HL-60/S4 treated with retinoic acid at 250 ng/mL for 4 days and 3 days (cell line): Measurements from ENCODE around the gene SLC25A21.

Experiments used
- in situ Hi-C: fragments of 300-500 bp; cut with MboI; formaldehyde crosslinking; loops from 2 replicates; pipeline ENCODE4 v1.7.0; 2022; ENCODE audit warnings: low sequenced_read_pairs

Gene SLC25A21

DNA sequence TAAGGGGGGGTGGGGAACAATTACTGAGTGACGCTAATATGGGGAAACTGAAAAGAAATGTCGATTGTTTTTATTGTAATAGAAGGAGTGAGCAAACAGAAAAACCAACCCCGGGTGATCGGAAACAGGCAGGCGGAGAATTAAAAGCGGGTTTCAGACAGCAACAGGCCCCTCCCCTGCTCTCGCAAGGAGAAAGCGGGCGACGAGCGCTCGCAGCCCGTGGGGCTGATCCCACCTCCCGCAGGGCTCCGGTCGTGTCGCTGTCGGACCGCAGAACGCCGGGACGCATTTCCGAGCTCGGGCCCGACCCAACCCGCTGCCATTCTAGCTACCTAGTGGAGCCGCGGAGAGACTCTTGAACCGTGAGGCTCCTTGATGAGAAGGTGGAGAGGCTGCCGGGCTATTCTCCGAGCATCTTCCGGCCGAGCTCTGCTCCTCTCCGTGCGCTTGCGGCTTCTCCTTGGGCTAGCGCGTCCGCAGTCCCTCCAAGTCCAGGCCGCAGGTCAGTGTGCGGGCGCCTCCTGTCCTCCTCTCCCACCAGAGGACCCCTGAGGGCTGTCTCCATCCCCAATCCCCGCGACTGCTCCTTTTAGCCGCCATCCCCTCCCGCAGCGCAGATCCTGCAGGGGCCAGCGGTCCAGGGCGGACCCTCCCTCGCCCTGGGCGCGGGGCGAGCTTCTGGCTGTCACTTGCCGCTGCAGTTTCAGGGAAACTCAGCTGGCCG is 514.8 kb downstream of the SLC25A21 start:
- in situ Hi-C loops, result no loop called here

DNA sequence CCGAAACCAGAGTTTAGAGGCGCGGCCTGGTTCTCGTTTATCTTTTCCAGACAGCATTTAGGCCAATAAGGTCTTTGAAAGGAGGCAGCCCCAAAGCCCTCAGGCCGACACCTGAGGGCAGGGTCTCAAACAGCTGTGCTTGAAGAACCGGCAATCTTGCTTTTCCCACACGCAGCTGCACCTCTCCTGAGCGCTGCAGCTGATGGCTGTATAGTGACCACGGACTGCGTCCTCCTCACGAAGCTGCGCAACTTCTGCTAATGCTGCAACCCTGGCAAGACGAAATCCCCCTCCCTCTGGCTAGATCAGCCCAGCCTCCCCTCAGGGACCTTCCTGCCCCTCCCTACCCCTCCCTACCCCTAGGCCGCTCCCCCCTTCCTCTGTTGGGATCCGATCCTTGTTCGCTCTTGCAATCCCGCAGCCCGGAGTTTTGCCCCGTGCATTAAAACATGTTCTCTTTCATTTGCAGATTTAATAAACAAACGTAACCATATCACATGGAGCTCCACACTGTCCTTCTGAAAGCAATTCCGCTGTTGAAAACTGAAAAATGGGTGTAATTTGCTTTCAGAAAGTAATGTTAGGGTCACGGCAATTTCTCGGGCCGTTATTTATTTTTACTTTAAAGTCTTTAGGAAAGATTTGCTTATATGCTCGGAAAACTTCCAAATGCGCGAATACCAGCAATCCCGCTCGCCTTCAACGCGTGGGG is 515.6 kb downstream of the SLC25A21 start:
- in situ Hi-C loops, result no loop called here

GRCh38 chr14:36655963-36656686 is 516.3 kb downstream of the SLC25A21 start:
- in situ Hi-C loops, result no loop called here

- in situ Hi-C loops, result no loop called here
These were observed 516.8 kb downstream of the SLC25A21 start for GRCh38 chr14:36655571-36655962.

GRCh38 chr14:36654794-36655381 is 517.5 kb downstream of the SLC25A21 start:
- in situ Hi-C loops, result no loop called here

DNA sequence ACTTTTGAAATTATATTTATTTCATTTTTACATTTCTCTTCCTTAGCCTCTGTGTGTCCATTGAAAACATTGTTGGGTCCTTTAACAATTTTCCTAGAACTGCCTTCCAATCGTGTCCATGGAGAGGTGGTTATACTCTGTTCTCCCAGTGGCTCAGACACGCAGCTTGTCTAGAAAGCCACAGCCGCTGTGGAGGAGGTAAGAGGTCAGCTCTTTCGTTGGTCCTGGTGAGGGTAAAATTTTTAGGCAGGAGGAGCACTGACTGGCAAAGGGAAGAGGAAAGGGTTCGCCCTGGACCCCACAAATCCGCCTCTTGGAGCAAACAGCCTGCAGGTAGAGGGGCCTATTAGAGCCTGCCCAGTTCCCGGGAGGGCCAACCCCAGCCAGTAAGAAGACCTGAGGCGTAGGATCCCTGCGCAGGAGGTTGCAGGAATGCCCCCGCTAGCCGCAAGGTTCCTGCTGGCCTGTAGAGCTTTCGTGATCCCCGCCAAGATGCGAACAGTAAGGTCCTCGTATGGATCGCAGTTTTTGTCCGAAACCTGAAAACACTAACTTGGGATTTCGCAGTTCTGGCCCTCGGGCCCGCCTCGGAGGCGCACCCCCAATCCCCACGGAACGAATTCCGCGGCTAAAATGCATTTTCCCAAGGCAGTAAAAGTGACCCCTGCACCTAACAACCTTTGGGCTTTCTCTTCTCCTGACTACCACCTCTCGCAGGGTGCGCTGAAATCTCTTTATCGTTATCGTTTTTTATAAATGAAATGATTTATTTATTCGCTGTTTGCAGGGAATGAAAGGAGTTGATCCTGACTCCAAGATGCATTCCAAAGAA is 518.2 kb downstream of the SLC25A21 start:
- in situ Hi-C loops, result no loop called here

DNA sequence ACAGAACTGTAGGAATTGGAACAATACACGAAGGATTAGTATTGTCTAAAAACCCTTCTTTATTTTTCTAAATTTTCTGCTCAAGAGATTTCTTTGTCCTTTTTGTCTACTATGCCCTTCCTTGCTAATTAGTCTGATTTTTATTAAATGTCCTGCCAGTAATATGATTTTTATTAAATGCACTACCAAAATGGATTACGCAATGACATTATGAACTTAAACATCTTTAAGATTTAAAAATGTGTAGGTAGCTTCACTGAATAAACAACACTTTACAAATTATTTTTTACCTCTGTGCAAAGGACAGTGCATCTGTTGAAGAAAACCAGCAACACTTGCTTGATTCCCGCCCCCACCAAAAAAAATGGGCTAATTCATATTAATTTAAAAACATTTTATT is 519.0 kb downstream of the SLC25A21 start:
- in situ Hi-C loops, result no loop called here

- in situ Hi-C loops, result no loop called here
These were observed 519.7 kb downstream of the SLC25A21 start for GRCh38 chr14:36652542-36653201.

DNA sequence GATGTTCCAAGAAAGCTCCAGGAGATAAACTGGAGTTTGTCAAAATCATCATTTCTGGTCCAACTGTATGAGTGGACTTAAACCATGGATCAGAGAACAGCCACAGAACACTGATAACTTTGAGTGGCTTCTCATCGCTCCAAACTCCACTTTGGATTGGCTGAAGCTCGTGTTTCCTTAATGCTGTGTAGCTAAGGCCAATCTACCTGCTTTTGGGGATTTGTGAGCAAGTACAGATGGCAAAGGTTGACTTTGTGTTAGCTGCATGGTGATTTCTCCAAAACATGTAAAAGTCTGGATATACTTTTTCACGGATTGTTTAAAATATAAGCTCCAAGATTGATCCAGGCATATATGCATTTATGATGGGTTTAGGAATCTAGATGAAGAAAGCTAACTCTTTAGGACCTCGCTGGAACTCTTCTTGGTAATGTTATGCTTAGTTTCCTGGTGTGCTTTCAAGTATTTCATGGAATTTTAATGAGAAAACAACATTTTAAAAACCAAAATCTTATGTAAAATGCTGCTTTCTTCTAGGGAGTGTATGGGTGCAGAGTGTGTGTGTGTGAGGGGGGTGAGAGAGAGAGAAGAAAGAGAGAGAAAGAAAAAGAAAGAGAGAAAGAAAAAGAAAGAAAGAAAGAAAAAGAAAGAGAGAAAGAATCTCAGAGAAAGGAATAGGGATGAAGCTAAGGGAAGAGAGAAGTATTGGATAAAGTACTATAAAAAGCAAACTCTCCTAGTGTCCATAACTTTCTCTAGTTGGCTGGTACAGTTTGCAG is 522.3 kb downstream of the SLC25A21 start:
- in situ Hi-C loops, result no loop called here

GRCh38 chr14:36647824-36648753 is 524.3 kb downstream of the SLC25A21 start:
- in situ Hi-C loops, result no loop called here

- in situ Hi-C loops, result no loop called here
These were observed 525.0 kb downstream of the SLC25A21 start for GRCh38 chr14:36647417-36647823.

DNA sequence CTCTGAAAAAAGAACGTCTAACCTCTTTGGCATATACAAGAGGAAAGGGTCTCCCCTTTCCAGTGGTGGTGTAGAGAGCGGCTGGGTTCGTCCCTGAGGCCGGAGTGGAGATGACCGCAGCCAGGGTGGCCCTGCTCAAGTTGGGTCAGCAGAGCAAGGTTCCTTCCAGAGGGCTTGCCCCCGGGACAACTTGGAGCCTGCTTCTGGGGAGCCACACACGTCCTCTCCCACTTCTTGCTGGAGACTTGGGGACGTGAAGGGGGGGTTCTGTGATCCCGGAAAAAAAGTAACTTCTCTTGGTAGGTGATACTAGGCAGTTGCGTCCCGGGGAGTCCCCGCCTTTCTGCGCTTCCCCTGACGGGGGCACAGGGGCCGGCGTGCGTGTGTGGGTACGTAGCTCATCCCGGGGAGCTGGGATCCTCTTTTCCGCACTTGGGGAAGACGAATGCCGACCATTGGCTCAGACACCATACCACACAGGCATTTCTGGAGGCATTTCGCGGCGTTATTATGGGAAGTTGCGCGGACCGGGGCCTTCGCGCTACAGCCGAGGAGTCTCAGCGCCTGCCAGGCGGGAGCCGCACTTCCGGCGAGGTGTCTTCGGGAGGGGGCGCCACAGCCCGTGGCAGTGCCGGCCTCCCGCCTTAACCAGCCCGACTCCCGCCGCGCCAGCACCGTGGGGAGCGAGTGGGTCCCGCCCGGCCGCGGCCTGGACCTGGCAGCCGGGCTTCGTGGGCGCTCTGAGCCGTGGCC is 525.6 kb downstream of the SLC25A21 start:
- in situ Hi-C loops, result no loop called here

DNA sequence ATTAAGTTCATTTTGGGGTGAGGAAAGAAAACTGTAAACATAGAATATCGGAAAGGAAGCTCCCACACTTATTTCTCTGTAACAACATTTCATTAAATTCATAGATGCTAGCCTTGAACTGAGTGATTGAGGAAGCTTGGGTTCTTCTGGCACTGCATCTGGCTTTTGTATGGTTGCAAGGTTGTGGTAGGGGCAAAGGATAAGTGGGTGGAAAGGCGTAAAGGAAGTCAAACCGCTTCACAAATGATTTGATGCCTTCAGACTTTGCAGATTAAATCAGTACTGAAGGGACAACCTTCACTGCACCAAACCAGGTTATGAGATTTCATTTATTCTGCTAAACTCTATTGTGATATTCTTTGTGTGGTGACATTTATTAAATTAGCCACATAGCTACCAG is 538.8 kb downstream of the SLC25A21 start:
- in situ Hi-C loops, result no loop called here
